HEK293T (cell line): ENCODE data around the gene IRF2.

ENCODE experiments used
- BHLHE40 ChIP-seq: fragments of 450-650 bp; IDR thresholded peaks from 2 replicates; pipeline ENCODE4 v1.6.1; 2016; ENCODE audit warnings: mild to moderate bottlenecking, moderate library complexity, borderline replicate concordance
- ELF4 ChIP-seq: fragments of 450-650 bp; IDR thresholded peaks from 2 replicates; pipeline ENCODE4 v1.6.1; 2017; ENCODE audit warnings: antibody characterized with exemption
- FOXA1 ChIP-seq: fragments of 450-650 bp; IDR thresholded peaks from 2 replicates; pipeline ENCODE4 v1.6.1; 2016; ENCODE audit warnings: mild to moderate bottlenecking
- FOXK2 ChIP-seq: fragments of 450-650 bp; IDR thresholded peaks from 2 replicates; pipeline ENCODE4 v1.6.1; 2016; ENCODE audit warnings: mild to moderate bottlenecking
- FOXM1 ChIP-seq: fragments of 450-650 bp; IDR thresholded peaks from 2 replicates; pipeline ENCODE4 v1.6.1; 2017; ENCODE audit warnings: mild to moderate bottlenecking, borderline replicate concordance
- L3MBTL2 ChIP-seq: fragments of 450-650 bp; conservative IDR thresholded peaks from 2 replicates; pipeline ENCODE4 v1.6.1; 2016; ENCODE audit warnings: mild to moderate bottlenecking
- SP1 ChIP-seq: fragments of 450-650 bp; IDR thresholded peaks from 2 replicates; pipeline ENCODE4 v1.6.1; 2017
- SUZ12 ChIP-seq: fragments of 450-650 bp; IDR thresholded peaks from 2 replicates; pipeline ENCODE4 v1.6.1; 2016; ENCODE audit warnings: mild to moderate bottlenecking
- ZNF384 ChIP-seq: fragments of 450-650 bp; IDR thresholded peaks from 2 replicates; pipeline ENCODE4 v1.6.1; 2016

DNA sequence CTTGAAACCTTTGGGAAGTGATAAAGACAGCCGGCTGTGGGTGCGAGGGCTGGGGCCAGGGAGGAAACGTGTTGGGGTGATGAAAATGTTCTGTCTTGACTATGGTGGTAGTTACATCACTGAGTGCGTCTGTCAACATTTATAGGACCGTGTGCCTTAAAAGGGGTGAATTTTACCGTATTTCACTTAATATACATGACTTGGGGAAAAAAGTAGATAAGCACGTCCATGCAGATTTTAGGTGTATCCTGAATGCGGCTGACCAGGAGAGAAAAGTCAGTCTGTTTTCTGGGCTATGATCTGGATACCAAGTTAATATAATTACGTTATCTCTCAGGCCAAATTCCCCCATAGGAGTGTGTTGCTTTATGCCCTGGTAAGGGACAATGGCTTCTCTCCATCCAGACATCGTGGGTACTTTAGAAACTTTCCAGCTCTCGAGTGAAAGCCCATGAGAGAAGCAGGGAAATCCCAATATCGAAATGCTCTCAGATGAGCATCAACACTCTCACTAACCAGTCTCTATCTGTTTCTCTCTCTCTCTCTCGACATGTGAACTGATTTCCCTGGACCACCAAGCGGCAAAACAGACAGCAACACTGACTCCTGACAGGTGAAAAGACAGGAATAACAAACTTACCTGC, 71.5 kb downstream of the IRF2 start:
- TF ChIP-seq FOXA1 (no peak), SUZ12 (no peak), ELF4 (no peak), SP1 (no peak), L3MBTL2 (no peak), BHLHE40 (no peak), ZNF384 (no peak), FOXK2 (no peak), FOXM1 (no peak)
